Endothelial cell of umbilical vein (primary cell): ENCODE data around the gene RSL1D1. TPM values are rescaled to one million over a fixed set of nuclear protein-coding genes. Genes with fewer than 3 reads are reported as not detected.

ENCODE experiments used
- BruUV-seq: library from RNA; stranded (reverse); fragments of 400-500 nt; replicated peaks from 2 replicates; lab custom pipeline; 2021; lab: Mats Ljungman, UMichigan
- CTCF ChIA-PET: fragments of 300-600, 350-600 bp; sonication (Branson Sonifier 250); formaldehyde crosslinking; loops from one replicate; lab custom pipeline; 2021; ENCODE audit warnings: antibody characterized with exemption, inconsistent platforms; lab: Charles Lee
- POLR2A ChIA-PET: fragments of 300-600, 350-600 bp; sonication (Branson Sonifier 250); formaldehyde crosslinking; loops from one replicate; lab custom pipeline; 2021; ENCODE audit warnings: antibody characterized with exemption, inconsistent platforms; lab: Charles Lee
- DNase-seq: peaks from one replicate; pipeline ENCODE4 v3.0.0-alpha.2; 2011; ENCODE audit warnings: low read depth, low spot score
- FAIRE-seq: peaks from 2 replicates; lab custom pipeline; 2011; peaks lifted over from hg19 to GRCh38; lab: Jason Lieb, UNC
- H2AFZ ChIP-seq: 2 replicates; pipeline ENCODE4 v1.6.0; 2012; ENCODE audit warnings: low read depth, low read length, control low read depth, inconsistent platforms
- H3K27ac ChIP-seq: 2 replicates; pipeline ENCODE4 v1.5.1; 2011; ENCODE audit warnings: low read depth, mild to moderate bottlenecking, control low read depth, low read length, moderate library complexity; ENCODE audit not compliant: insufficient read depth
- H3K27me3 ChIP-seq, 2 experiments: 2 replicates each; pipeline versions ENCODE4 v1.6.0 to v1.6.1; 2011; ENCODE audit warnings: low read length in 2 of 2, mixed read lengths in 1 of 2; ENCODE audit not compliant: control insufficient read depth in 2 of 2, insufficient read depth in 2 of 2
- H3K36me3 ChIP-seq, 2 experiments: 2 replicates in 1 of 2; 3 replicates in 1 of 2; pipeline ENCODE4 v1.5.1; 2011; ENCODE audit warnings: low read length in 2 of 2, mild to moderate bottlenecking in 1 of 2, moderate library complexity in 1 of 2; ENCODE audit not compliant: control insufficient read depth in 2 of 2, insufficient read depth in 2 of 2; ENCODE audit errors: extremely low read depth in 1 of 2
- H3K4me1 ChIP-seq: 3 replicates; pipeline ENCODE4 v1.5.1; 2011; ENCODE audit warnings: mild to moderate bottlenecking, low read length; ENCODE audit not compliant: control insufficient read depth, insufficient read depth; ENCODE audit errors: extremely low read depth
- H3K4me2 ChIP-seq: 2 replicates; pipeline ENCODE4 v1.6.1; 2011; ENCODE audit warnings: low read length, control low read depth, mixed read lengths; ENCODE audit not compliant: insufficient read depth
- H3K4me3 ChIP-seq, 3 experiments: fragments of 200-600 bp in 1 of 3; sonication (generic), shearing (Covaris generic) in 1 of 3; replicated peaks in 1 of 3; 2 replicates each; pipeline ENCODE4 v1.5.1; 2011 to 2016; ENCODE audit warnings: control low read depth in 3 of 3, low read length in 3 of 3, mild to moderate bottlenecking in 2 of 3, inconsistent platforms in 1 of 3, low read depth in 1 of 3, moderate library complexity in 1 of 3; ENCODE audit not compliant: insufficient read depth in 1 of 3
- H3K79me2 ChIP-seq: 2 replicates; pipeline ENCODE4 v1.6.0; 2012; ENCODE audit warnings: low read length, inconsistent platforms; ENCODE audit not compliant: control insufficient read depth, insufficient read depth
- H3K9ac ChIP-seq: replicated peaks from 2 replicates; pipeline ENCODE3; 2011; ENCODE audit warnings: low read length, control low read depth; ENCODE audit not compliant: insufficient read depth; ENCODE audit errors: extremely low read depth
- H3K9me1 ChIP-seq: replicated peaks from 3 replicates; pipeline ENCODE4 v1.6.0; 2011; ENCODE audit warnings: mild to moderate bottlenecking, low read length; ENCODE audit not compliant: control insufficient read depth, insufficient read depth; ENCODE audit errors: extremely low read depth
- H3K9me3 ChIP-seq: replicated peaks from 2 replicates; pipeline ENCODE4 v1.5.1; 2012; ENCODE audit warnings: low read length, inconsistent platforms; ENCODE audit not compliant: control insufficient read depth, insufficient read depth
- H4K20me1 ChIP-seq: replicated peaks from 2 replicates; pipeline ENCODE3; 2011; ENCODE audit warnings: mild to moderate bottlenecking, low read length; ENCODE audit not compliant: control insufficient read depth, insufficient read depth; ENCODE audit errors: extremely low read depth
- CTCF ChIP-seq, 2 donors: IDR thresholded peaks; 1 replicate in 1 of 2; 2 replicates in 1 of 2; pipeline ENCODE4 v1.5.1; 2011; ENCODE audit warnings: low read length in 2 of 2, mild to moderate bottlenecking in 2 of 2, moderate library complexity in 2 of 2, control low read depth in 1 of 2, inconsistent platforms in 1 of 2, low read depth in 1 of 2; ENCODE audit not compliant: insufficient read depth in 1 of 2; ENCODE audit errors: extremely low read depth in 1 of 2
- EZH2 ChIP-seq: IDR thresholded peaks from 2 replicates; pipeline ENCODE4 v1.6.1; 2012; ENCODE audit warnings: borderline replicate concordance, low read depth, mild to moderate bottlenecking, moderate library complexity, low read length, inconsistent platforms; ENCODE audit not compliant: severe bottlenecking
- FOS ChIP-seq: IDR thresholded peaks from 2 replicates; pipeline ENCODE4 v1.6.1; 2011; ENCODE audit warnings: mild to moderate bottlenecking, low read length, moderate library complexity, borderline replicate concordance; ENCODE audit not compliant: insufficient read depth
- GATA2 ChIP-seq: IDR thresholded peaks from 2 replicates; pipeline ENCODE4 v1.7.0; 2011; ENCODE audit warnings: low read depth, mild to moderate bottlenecking, moderate library complexity, mixed read lengths, low read length; ENCODE audit not compliant: insufficient read length, insufficient read depth
- JUN ChIP-seq: IDR thresholded peaks from 2 replicates; pipeline ENCODE4 v1.6.1; 2011; ENCODE audit warnings: borderline replicate concordance, low read depth; ENCODE audit not compliant: insufficient read length, insufficient read depth
- MAX ChIP-seq: IDR thresholded peaks from 2 replicates; pipeline ENCODE4 v1.6.1; 2011; ENCODE audit not compliant: insufficient read depth, insufficient read length
- MYC ChIP-seq: IDR thresholded peaks from one replicate; pipeline ENCODE4 v1.6.1; 2011; ENCODE audit warnings: mild to moderate bottlenecking, low read depth, low read length
- POLR2A ChIP-seq: IDR thresholded peaks from 2 replicates; pipeline ENCODE4 v1.6.1; 2012; ENCODE audit warnings: low read depth, mild to moderate bottlenecking, control low read depth, low read length
- POLR2AphosphoS5 ChIP-seq: IDR thresholded peaks from 2 replicates; pipeline ENCODE4 v1.6.1; 2012; ENCODE audit warnings: low read depth, mild to moderate bottlenecking, control low read depth, low read length, moderate library complexity; ENCODE audit not compliant: insufficient read depth
- dilution Hi-C: fragments of 300-500 bp; cut with MboI; formaldehyde crosslinking; loops from one replicate; pipeline ENCODE4 v1.15.0; 2019; ENCODE audit warnings: low sequenced_read_pairs; ENCODE audit not compliant: extremely low pct_ligation_motif_present
- intact Hi-C: fragments of 100-400 bp; cut with micrococcal nuclease; formaldehyde crosslinking; loops from one replicate; pipeline ENCODE4 v1.10.0; 2022
- polyA plus RNA-seq, 4 experiments: library from polyadenylated mRNA; depleted of rRNA in 3 of 4; stranded (reverse) in 3 of 4; unstranded in 1 of 4; fragments of >200 nt; gene quantifications; 2 replicates each; pipeline versions ENCODE4 v1.2.1 to v1.2.3, GENCODE V29; 2011 to 2012; ENCODE audit warnings: missing spikeins in 1 of 4
- total RNA-seq: library from RNA; stranded (reverse); gene quantifications from 2 replicates; pipeline ENCODE4 v1.2.3, GENCODE V29; 2021

RSL1D1 gene
- total and polyA plus RNA-seq, 2 donors (not counting 3 experiments of a cell fraction or from before 2014, with no cell fraction given), result 17.0 to 132 TPM

GRCh38 chr16:11805556-11805955 lies 45.8 kb downstream of the RSL1D1 start:
- intact Hi-C loops (no loop called here), dilution Hi-C loops (no loop called here)
- Histone ChIP-seq H3K36me3 (no peaks in the 10 kb centered on the region), H3K79me2 (no peaks in the 10 kb centered on the region), H3K9me1 (no peaks in the 10 kb centered on the region), H3K4me1 (no peaks in the 10 kb centered on the region), H3K4me2 (no peak overlapping the region), H3K27me3 (no peaks in the 10 kb centered on the region), H2AFZ (no peak overlapping the region), H4K20me1 (no peaks in the 10 kb centered on the region), H3K4me3 (no peak overlapping the region), H3K9me3 (no peaks in the 10 kb centered on the region), H3K27ac (no peak overlapping the region), H3K9ac (no peak overlapping the region)
- FAIRE-seq, result no peak
- DNase-seq, result no peak
- POLR2A ChIA-PET, result no interaction called here
- no peak for TF ChIP-seq MYC
- no peak for TF ChIP-seq CTCF (IDR thresholded peaks at IDR 0.05; ENCODE audit: extremely low read depth in 1 of 2, insufficient read depth in 1 of 2, low read depth in 1 of 2, low read length in 2 of 2)
- no peak for TF ChIP-seq JUN
- no peak for TF ChIP-seq POLR2A
- no peak for TF ChIP-seq GATA2
- TF ChIP-seq MAX, result no peak
- no peak for TF ChIP-seq EZH2
- no peak for TF ChIP-seq POLR2AphosphoS5
- no peak for TF ChIP-seq FOS
- no TSS peak for BruUV-seq
- CTCF ChIA-PET, result interaction anchor here (1.0 kb wide), 1 partner anchor 8 kb away, joined by 3 read pairs; the partner anchor contains the start of gene ZC3H7A
